ENCODE results near the gene GCGR.

GCGR gene

GRCh38 chr17:81821147-81821546 lies 17.2 kb downstream of the GCGR start:
- H3K4me3 ChIP-seq (ENCODE audit: low read depth, low read length) = no peak overlapping the region
- TF ChIP-seq MAX (IDR thresholded peaks at IDR 0.05; ENCODE audit: low read depth, low read length) = no peak
- TF ChIP-seq CTCF (IDR thresholded peaks at IDR 0.05; ENCODE audit: low read depth, low read length) = no peak
- TF ChIP-seq POLR2A (IDR thresholded peaks at IDR 0.05; ENCODE audit: extremely low read depth, insufficient read length) = no peak
- no peak for TF ChIP-seq MYC (IDR thresholded peaks at IDR 0.05; ENCODE audit: low read depth, low read length)
- DNase-seq (ENCODE audit: low read depth) = no peak

GRCh38 chr17:81821603-81822311 lies 17.8 kb downstream of the GCGR start:
- DNase-seq (ENCODE audit: low read depth) = peak; percentile 54
- TF ChIP-seq CTCF (IDR thresholded peaks at IDR 0.05; ENCODE audit: low read depth, low read length) (peak; percentile 41), MYC (IDR thresholded peaks at IDR 0.05; ENCODE audit: low read depth, low read length) (no peak)
- no peak overlapping the region for H3K4me3 ChIP-seq (ENCODE audit: low read depth, low read length)

GRCh38 chr17:81822312-81822637 lies 18.3 kb downstream of the GCGR start:
- no peak overlapping the region for H3K4me3 ChIP-seq (ENCODE audit: low read depth, low read length)
- no peak for DNase-seq (ENCODE audit: low read depth)
- no peak for TF ChIP-seq POLR2A (IDR thresholded peaks at IDR 0.05; ENCODE audit: extremely low read depth, insufficient read length)
- no peak for TF ChIP-seq MAX (IDR thresholded peaks at IDR 0.05; ENCODE audit: low read depth, low read length)
- TF ChIP-seq CTCF (IDR thresholded peaks at IDR 0.05; ENCODE audit: low read depth, low read length) = no peak
- TF ChIP-seq MYC (IDR thresholded peaks at IDR 0.05; ENCODE audit: low read depth, low read length) = no peak

GRCh38 chr17:81822996-81823819 lies 19.3 kb downstream of the GCGR start:
- no peak for DNase-seq (ENCODE audit: low read depth)
- TF ChIP-seq POLR2A (IDR thresholded peaks at IDR 0.05; ENCODE audit: extremely low read depth, insufficient read length) (no peak), CTCF (IDR thresholded peaks at IDR 0.05; ENCODE audit: low read depth, low read length) (no peak), MAX (IDR thresholded peaks at IDR 0.05; ENCODE audit: low read depth, low read length) (no peak), MYC (IDR thresholded peaks at IDR 0.05; ENCODE audit: low read depth, low read length) (no peak)
- H3K4me3 ChIP-seq (ENCODE audit: low read depth, low read length) = no peak overlapping the region

GRCh38 chr17:81823820-81824550 lies 20.0 kb downstream of the GCGR start:
- no peak for DNase-seq (ENCODE audit: low read depth)
- TF ChIP-seq POLR2A (IDR thresholded peaks at IDR 0.05; ENCODE audit: extremely low read depth, insufficient read length) = no peak
- no peak for TF ChIP-seq MAX (IDR thresholded peaks at IDR 0.05; ENCODE audit: low read depth, low read length)
- TF ChIP-seq CTCF (IDR thresholded peaks at IDR 0.05; ENCODE audit: low read depth, low read length) = no peak
- TF ChIP-seq MYC (IDR thresholded peaks at IDR 0.05; ENCODE audit: low read depth, low read length) = no peak
- H3K4me3 ChIP-seq (ENCODE audit: low read depth, low read length) = no peak overlapping the region

Measured in NB4 (cell line).